IMR-90 (cell line): Measurements from ENCODE around the gene FSD1.

Experiments used
- BHLHE40 ChIP-seq: fragments of 150-350 bp; IDR thresholded peaks from 2 replicates; pipeline ENCODE4 v1.6.1; 2016; ENCODE audit warnings: mild to moderate bottlenecking, low read depth, low read length
- CEBPB ChIP-seq: IDR thresholded peaks from 2 replicates; pipeline ENCODE4 v1.6.1; 2012; ENCODE audit warnings: low read depth, low read length, improper control_type of control experiment
- ELK1 ChIP-seq: fragments of 150-350 bp; IDR thresholded peaks from 2 replicates; pipeline ENCODE4 v1.6.1; 2016; ENCODE audit warnings: low read depth, mild to moderate bottlenecking, low read length, moderate library complexity, borderline replicate concordance
- FOS ChIP-seq: fragments of 150-350 bp; IDR thresholded peaks from 2 replicates; pipeline ENCODE4 v1.6.1; 2016; ENCODE audit warnings: low read depth, low read length
- MAFK ChIP-seq: IDR thresholded peaks from 2 replicates; pipeline ENCODE4 v1.6.1; 2012; ENCODE audit warnings: low read depth, low read length, improper control_type of control experiment
- NFE2L2 ChIP-seq: fragments of 150-350 bp; IDR thresholded peaks from 2 replicates; pipeline ENCODE4 v1.6.1; 2016; ENCODE audit warnings: low read depth, mild to moderate bottlenecking, low read length
- POLR2A ChIP-seq: IDR thresholded peaks from 2 replicates; pipeline ENCODE4 v1.6.1; 2012; ENCODE audit warnings: mild to moderate bottlenecking, low read depth, low read length
- RAD21 ChIP-seq: IDR thresholded peaks from 2 replicates; pipeline ENCODE4 v1.6.1; 2012; ENCODE audit warnings: low read length, improper control_type of control experiment
- RCOR1 ChIP-seq: IDR thresholded peaks from 2 replicates; pipeline ENCODE4 v1.6.1; 2012; ENCODE audit warnings: mild to moderate bottlenecking, low read length, improper control_type of control experiment; ENCODE audit not compliant: insufficient replicate concordance
- RFX5 ChIP-seq: IDR thresholded peaks from 2 replicates; pipeline ENCODE4 v1.8.0; 2012; ENCODE audit warnings: low read depth, mild to moderate bottlenecking, low read length, moderate library complexity
- TF ChIP-seq, protein P1 (sequence below): conservative IDR thresholded peaks from 2 replicates; pipeline ENCODE4 v1.5.1; 2012; ENCODE audit warnings: mild to moderate bottlenecking, low read depth, low read length, improper control_type of control experiment

- TF ChIP-seq POLR2A (no peak), RFX5 (no peak), NFE2L2 (no peak), BHLHE40 (no peak), CEBPB (no peak), FOS (no peak), RCOR1 (no peak), RAD21 (no peak), ELK1 (no peak), MAFK (no peak)
- TF ChIP-seq, protein P1, sequence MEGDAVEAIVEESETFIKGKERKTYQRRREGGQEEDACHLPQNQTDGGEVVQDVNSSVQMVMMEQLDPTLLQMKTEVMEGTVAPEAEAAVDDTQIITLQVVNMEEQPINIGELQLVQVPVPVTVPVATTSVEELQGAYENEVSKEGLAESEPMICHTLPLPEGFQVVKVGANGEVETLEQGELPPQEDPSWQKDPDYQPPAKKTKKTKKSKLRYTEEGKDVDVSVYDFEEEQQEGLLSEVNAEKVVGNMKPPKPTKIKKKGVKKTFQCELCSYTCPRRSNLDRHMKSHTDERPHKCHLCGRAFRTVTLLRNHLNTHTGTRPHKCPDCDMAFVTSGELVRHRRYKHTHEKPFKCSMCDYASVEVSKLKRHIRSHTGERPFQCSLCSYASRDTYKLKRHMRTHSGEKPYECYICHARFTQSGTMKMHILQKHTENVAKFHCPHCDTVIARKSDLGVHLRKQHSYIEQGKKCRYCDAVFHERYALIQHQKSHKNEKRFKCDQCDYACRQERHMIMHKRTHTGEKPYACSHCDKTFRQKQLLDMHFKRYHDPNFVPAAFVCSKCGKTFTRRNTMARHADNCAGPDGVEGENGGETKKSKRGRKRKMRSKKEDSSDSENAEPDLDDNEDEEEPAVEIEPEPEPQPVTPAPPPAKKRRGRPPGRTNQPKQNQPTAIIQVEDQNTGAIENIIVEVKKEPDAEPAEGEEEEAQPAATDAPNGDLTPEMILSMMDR, result no peak
Measured at GRCh38 chr19:4365791-4366665, 61.6 kb downstream of the FSD1 start.
